CD4-positive, alpha-beta T cell (primary cell): ENCODE data around the gene SLCO4A1. TPM values are rescaled to one million over a fixed set of nuclear protein-coding genes. Genes with fewer than 3 reads are reported as not detected.

ENCODE experiments used
- ATAC-seq: fragments of 200-7000 bp; cut with Tn5 transposase; one replicate; pipeline ENCODE4 v1.10.0; 2022; ENCODE audit warnings: mild to moderate bottlenecking; ENCODE audit not compliant: poor library complexity
- CTCF ChIA-PET: fragments of 350-600 bp; sonication (Branson Sonifier 250); formaldehyde crosslinking; loops from one replicate; lab custom pipeline; 2021; ENCODE audit warnings: antibody characterized with exemption, inconsistent platforms; lab: Charles Lee
- POLR2A ChIA-PET: fragments of 350-600 bp; sonication (Branson Sonifier 250); formaldehyde crosslinking; loops from one replicate; lab custom pipeline; 2021; ENCODE audit warnings: antibody characterized with exemption, inconsistent platforms; lab: Charles Lee
- DNase-seq, 14 experiments: peaks; one replicate each; pipeline ENCODE4 v3.0.0-alpha.2; 2013 to 2020; ENCODE audit warnings: mixed read lengths in 2 of 14
- H3K27ac ChIP-seq, 2 donors: one replicate each; pipeline versions ENCODE4 v1.5.1 to v1.7.0; 2013; ENCODE audit warnings: low read length in 2 of 2, low read depth in 1 of 2, mild to moderate bottlenecking in 1 of 2
- H3K27me3 ChIP-seq, 2 experiments: 1 replicate in 1 of 2; 2 replicates in 1 of 2; pipeline versions ENCODE4 v1.6.1 to v1.7.0; 2013; ENCODE audit warnings: low read length in 2 of 2, control low read depth in 1 of 2, mild to moderate bottlenecking in 1 of 2, moderate library complexity in 1 of 2; ENCODE audit not compliant: insufficient read depth in 2 of 2, control insufficient read depth in 1 of 2
- H3K36me3 ChIP-seq: one replicate; pipeline ENCODE4 v1.6.1; 2013; ENCODE audit warnings: low read length, control low read depth; ENCODE audit not compliant: insufficient read depth
- H3K4me1 ChIP-seq: one replicate; pipeline ENCODE4 v1.6.1; 2013; ENCODE audit warnings: low read length, control low read depth; ENCODE audit not compliant: insufficient read depth
- H3K4me3 ChIP-seq: one replicate; pipeline ENCODE4 v1.5.1; 2013; ENCODE audit warnings: mild to moderate bottlenecking, low read length, moderate library complexity
- H3K9me3 ChIP-seq, 2 experiments: 1 replicate in 1 of 2; 2 replicates in 1 of 2; pipeline versions ENCODE4 v1.6.1 to v1.7.0; 2013; ENCODE audit warnings: low read length in 2 of 2, mild to moderate bottlenecking in 2 of 2, control low read depth in 1 of 2, moderate library complexity in 1 of 2; ENCODE audit not compliant: control insufficient read depth in 1 of 2, insufficient read depth in 1 of 2
- H3K27ac Mint-ChIP-seq: one replicate; pipeline ENCODE4 v1.8.0; 2020; ENCODE audit warnings: mixed read lengths
- H3K27me3 Mint-ChIP-seq: one replicate; pipeline ENCODE4 v1.8.0; 2021; ENCODE audit warnings: mixed read lengths
- H3K36me3 Mint-ChIP-seq: one replicate; pipeline ENCODE4 v1.8.0; 2021; ENCODE audit warnings: low read depth, mixed read lengths
- H3K4me1 Mint-ChIP-seq: one replicate; pipeline ENCODE4 v1.8.0; 2021; ENCODE audit warnings: low read depth, mixed read lengths
- H3K4me3 Mint-ChIP-seq: one replicate; pipeline ENCODE4 v1.8.0; 2020; ENCODE audit warnings: mild to moderate bottlenecking, mixed read lengths
- H3K9me3 Mint-ChIP-seq: one replicate; pipeline ENCODE4 v1.8.0; 2020; ENCODE audit warnings: mixed read lengths
- CTCF ChIP-seq: fragments of 200-600 bp; IDR thresholded peaks from one replicate; pipeline ENCODE4 v1.8.0; 2022; ENCODE audit warnings: antibody characterized with exemption, mild to moderate bottlenecking
- intact Hi-C, 2 experiments: fragments of 100-400 bp; cut with DNase I in 1 of 2; cut with micrococcal nuclease in 1 of 2; formaldehyde crosslinking; loops; one replicate each; pipeline versions ENCODE4 v1.15.1 to v1.9.0; 2023 to 2025; cut with DNase I, micrococcal nuclease
- total RNA-seq, 174 experiments: library from RNA in 2 of 174; stranded (reverse) in 2 of 174; gene quantifications; one replicate each; pipeline ENCODE4 v1.2.3 and lab custom pipeline; 2021 to 2026

SLCO4A1 gene
- total RNA-seq, 2 experiments from 2014 or later, result 2.3 to 2.5 TPM

GRCh38 chr20:62638679-62639406 lies 3.5 kb upstream of the SLCO4A1 start:
- H3K9me3 Mint-ChIP-seq, result no peaks in the 10 kb centered on the region
- CTCF ChIA-PET, result interaction anchor here (1.0 kb wide), 1 partner anchor 12 kb away, joined by 3 read pairs; no protein-coding TSS in a partner anchor
- POLR2A ChIA-PET, result no interaction called here
- H3K27ac Mint-ChIP-seq, result no peak overlapping the region
- no peaks in the 10 kb centered on the region for H3K36me3 Mint-ChIP-seq
- DNase-seq, result no peak
- no peak overlapping the region for H3K27ac ChIP-seq
- peaks cover 6% of the 10 kb centered on the region for H3K27me3 Mint-ChIP-seq
- H3K36me3 ChIP-seq, result no peaks in the 10 kb centered on the region
- no peak overlapping the region for H3K4me3 ChIP-seq
- no peak for TF ChIP-seq CTCF
- intact Hi-C loops, result no loop called here
- peak overlapping the region; percentile 20 for H3K4me3 Mint-ChIP-seq
- peaks cover 0 to 3% of the 10 kb centered on the region in 2 experiments for H3K9me3 ChIP-seq
- H3K4me1 ChIP-seq, result peaks cover 32% of the 10 kb centered on the region
- H3K4me1 Mint-ChIP-seq, result no peaks in the 10 kb centered on the region
- no peak for ATAC-seq
- peaks cover 0 to 4% of the 10 kb centered on the region in 2 experiments for H3K27me3 ChIP-seq

GRCh38 chr20:62639765-62640164 lies 2.5 kb upstream of the SLCO4A1 start:
- Mint-ChIP-seq H3K27me3 (peaks cover 6% of the 10 kb centered on the region), H3K9me3 (no peaks in the 10 kb centered on the region), H3K4me3 (no peak overlapping the region), H3K4me1 (no peaks in the 10 kb centered on the region), H3K36me3 (no peaks in the 10 kb centered on the region), H3K27ac (no peak overlapping the region)
- Histone ChIP-seq H3K36me3 (no peaks in the 10 kb centered on the region), H3K4me1 (peaks cover 40% of the 10 kb centered on the region), H3K27me3 (peaks cover 0 to 4% of the 10 kb centered on the region in 2 experiments), H3K27ac (no peak overlapping the region), H3K9me3 (peaks cover 0 to 3% of the 10 kb centered on the region in 2 experiments), H3K4me3 (no peak overlapping the region)
- CTCF ChIA-PET, result interaction anchor here (1.0 kb wide), 1 partner anchor 11 kb away, joined by 3 read pairs; no protein-coding TSS in a partner anchor
- ATAC-seq (no peak), DNase-seq (no peak)
- intact Hi-C loops, result loop anchor here in 1 of 2 experiments (2.0 to 5.0 kb wide), 2 partner anchors 153 to 633 kb away; partner anchors contain the start of gene ARFGAP1
- no peak for TF ChIP-seq CTCF
- POLR2A ChIA-PET, result no interaction called here

- Mint-ChIP-seq H3K4me1 (no peaks in the 10 kb centered on the region), H3K27ac (no peak overlapping the region), H3K27me3 (no peaks in the 10 kb centered on the region), H3K4me3 (no peak overlapping the region), H3K9me3 (no peaks in the 10 kb centered on the region), H3K36me3 (no peaks in the 10 kb centered on the region)
- H3K36me3 ChIP-seq, result no peaks in the 10 kb centered on the region
- peaks cover 0 to 3% of the 10 kb centered on the region in 2 experiments for H3K9me3 ChIP-seq
- H3K27ac ChIP-seq, result no peak overlapping the region
- peaks cover 0 to 2% of the 10 kb centered on the region in 2 experiments for H3K27me3 ChIP-seq
- intact Hi-C loops, result loop anchor here in 1 of 2 experiments (2.0 to 5.0 kb wide), 2 partner anchors 152 to 631 kb away; partner anchors contain the start of gene ARFGAP1
- ChIA-PET POLR2A (interaction anchor here (3.5 kb wide), 1 partner anchor 11 kb away, joined by 34 read pairs; no protein-coding TSS in a partner anchor), CTCF (no interaction called here)
- ATAC-seq (no peak), DNase-seq (no peak)
- no peak for TF ChIP-seq CTCF
- peaks cover 45% of the 10 kb centered on the region for H3K4me1 ChIP-seq
- no peak overlapping the region for H3K4me3 ChIP-seq
Measured at GRCh38 chr20:62640870-62641269, 1.4 kb upstream of the SLCO4A1 start.
